Vagina (tissue), 2 donors: Measurements from ENCODE around the gene FIZ1.

Source experiments
- POLR2A ChIP-seq, 2 donors: fragments of 450-650 bp; IDR thresholded peaks; one replicate each; pipeline ENCODE4 v1.6.1; 2017; ENCODE audit warnings: antibody characterized with exemption in 2 of 2, mild to moderate bottlenecking in 2 of 2, moderate library complexity in 2 of 2
- POLR2AphosphoS5 ChIP-seq, 2 donors: sonication (generic); formaldehyde crosslinking; IDR thresholded peaks; one replicate each; pipeline ENCODE4 v1.9.0; 2017; ENCODE audit warnings: antibody characterized with exemption in 2 of 2, mild to moderate bottlenecking in 2 of 2, low read depth in 1 of 2; ENCODE audit not compliant: insufficient read depth in 1 of 2
- TF ChIP-seq, protein P1 (sequence below), 3 experiments: fragments of 450-650 bp in 2 of 3; fragments of 200-600 bp in 1 of 3; sonication (generic) in 1 of 3; IDR thresholded peaks; one replicate each; pipeline ENCODE4 v1.5.1; 2017 to 2019; ENCODE audit warnings: antibody characterized with exemption in 3 of 3, mild to moderate bottlenecking in 2 of 3, moderate library complexity in 2 of 3

DNA sequence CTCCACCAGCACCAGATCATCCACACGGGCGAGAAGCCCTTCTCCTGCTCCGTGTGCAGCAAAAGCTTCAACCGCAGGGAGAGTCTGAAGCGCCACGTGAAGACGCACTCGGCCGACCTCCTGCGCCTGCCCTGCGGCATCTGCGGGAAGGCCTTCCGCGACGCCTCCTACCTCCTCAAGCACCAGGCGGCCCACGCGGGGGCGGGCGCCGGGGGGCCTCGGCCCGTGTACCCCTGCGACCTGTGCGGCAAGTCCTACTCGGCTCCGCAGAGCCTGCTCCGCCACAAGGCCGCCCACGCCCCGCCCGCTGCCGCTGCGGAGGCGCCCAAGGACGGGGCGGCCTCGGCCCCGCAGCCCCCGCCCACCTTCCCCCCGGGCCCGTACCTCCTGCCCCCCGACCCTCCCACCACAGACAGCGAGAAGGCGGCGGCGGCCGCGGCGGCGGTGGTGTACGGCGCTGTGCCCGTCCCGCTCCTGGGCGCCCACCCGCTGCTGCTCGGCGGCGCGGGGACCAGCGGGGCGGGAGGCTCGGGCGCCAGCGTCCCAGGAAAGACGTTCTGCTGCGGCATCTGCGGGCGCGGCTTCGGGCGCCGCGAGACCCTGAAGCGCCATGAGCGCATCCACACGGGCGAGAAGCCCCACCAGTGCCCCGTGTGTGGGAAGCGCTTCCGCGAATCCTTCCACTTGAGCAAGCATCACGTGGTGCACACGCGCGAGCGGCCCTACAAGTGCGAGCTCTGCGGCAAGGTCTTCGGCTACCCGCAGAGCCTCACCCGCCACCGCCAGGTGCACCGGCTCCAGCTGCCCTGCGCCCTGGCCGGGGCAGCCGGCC, 15.6 kb upstream of the FIZ1 start:
- TF ChIP-seq, protein P1, sequence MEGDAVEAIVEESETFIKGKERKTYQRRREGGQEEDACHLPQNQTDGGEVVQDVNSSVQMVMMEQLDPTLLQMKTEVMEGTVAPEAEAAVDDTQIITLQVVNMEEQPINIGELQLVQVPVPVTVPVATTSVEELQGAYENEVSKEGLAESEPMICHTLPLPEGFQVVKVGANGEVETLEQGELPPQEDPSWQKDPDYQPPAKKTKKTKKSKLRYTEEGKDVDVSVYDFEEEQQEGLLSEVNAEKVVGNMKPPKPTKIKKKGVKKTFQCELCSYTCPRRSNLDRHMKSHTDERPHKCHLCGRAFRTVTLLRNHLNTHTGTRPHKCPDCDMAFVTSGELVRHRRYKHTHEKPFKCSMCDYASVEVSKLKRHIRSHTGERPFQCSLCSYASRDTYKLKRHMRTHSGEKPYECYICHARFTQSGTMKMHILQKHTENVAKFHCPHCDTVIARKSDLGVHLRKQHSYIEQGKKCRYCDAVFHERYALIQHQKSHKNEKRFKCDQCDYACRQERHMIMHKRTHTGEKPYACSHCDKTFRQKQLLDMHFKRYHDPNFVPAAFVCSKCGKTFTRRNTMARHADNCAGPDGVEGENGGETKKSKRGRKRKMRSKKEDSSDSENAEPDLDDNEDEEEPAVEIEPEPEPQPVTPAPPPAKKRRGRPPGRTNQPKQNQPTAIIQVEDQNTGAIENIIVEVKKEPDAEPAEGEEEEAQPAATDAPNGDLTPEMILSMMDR (IDR thresholded peaks at IDR 0.05), result no peak
- no peak for TF ChIP-seq POLR2AphosphoS5 (IDR thresholded peaks at IDR 0.05; ENCODE audit: insufficient read depth in 1 of 2, low read depth in 1 of 2)
- TF ChIP-seq POLR2A (IDR thresholded peaks at IDR 0.05), result no peak
